Astrocyte (in vitro differentiated cells and primary cell): ENCODE measurements around the gene ALDH1A3.

Experiments
- EZH2 ChIP-seq: IDR thresholded peaks from 2 replicates; pipeline ENCODE4 v1.6.1; 2012; ENCODE audit warnings: mild to moderate bottlenecking, low read length, inconsistent platforms; ENCODE audit not compliant: insufficient read depth
- TF ChIP-seq, protein P1 (sequence below): IDR thresholded peaks from 2 replicates; pipeline ENCODE4 v1.5.1; 2011; ENCODE audit warnings: low read depth, mild to moderate bottlenecking, inconsistent platforms, low read length, moderate library complexity; ENCODE audit not compliant: insufficient read depth

DNA sequence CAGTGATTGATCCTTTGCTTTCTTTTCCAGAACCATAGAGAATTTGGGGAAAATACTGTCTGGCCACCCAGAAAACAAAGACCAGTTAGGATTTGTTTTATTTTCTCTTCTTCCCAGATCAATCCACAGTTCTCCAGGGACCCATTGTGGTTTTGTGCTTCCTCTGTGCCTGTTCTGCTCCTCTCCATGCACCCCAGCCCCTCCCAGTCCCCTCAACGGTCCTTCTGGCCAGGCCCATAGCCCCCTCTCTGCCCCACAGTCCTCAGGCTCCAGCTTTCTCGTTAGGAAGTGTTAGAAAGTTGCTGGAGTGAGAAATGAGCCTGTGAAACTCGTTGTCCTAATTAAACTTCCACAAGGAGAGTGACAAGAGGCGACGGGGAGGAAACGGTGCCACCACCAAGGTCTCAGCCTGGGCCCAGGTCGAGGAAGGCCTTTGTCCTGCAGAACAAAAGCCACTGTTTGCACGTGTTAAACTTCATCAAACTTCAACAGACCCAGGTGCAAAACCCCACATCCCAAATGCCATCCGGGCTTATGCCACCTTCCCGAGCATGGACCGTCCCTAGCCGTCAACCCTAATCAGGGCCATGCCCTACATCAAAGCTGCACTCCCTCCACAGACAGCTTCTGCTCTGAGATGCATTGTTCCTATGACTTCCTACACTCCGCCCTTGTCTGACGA lies 18.7 kb upstream of the ALDH1A3 start:
- TF ChIP-seq, protein P1, sequence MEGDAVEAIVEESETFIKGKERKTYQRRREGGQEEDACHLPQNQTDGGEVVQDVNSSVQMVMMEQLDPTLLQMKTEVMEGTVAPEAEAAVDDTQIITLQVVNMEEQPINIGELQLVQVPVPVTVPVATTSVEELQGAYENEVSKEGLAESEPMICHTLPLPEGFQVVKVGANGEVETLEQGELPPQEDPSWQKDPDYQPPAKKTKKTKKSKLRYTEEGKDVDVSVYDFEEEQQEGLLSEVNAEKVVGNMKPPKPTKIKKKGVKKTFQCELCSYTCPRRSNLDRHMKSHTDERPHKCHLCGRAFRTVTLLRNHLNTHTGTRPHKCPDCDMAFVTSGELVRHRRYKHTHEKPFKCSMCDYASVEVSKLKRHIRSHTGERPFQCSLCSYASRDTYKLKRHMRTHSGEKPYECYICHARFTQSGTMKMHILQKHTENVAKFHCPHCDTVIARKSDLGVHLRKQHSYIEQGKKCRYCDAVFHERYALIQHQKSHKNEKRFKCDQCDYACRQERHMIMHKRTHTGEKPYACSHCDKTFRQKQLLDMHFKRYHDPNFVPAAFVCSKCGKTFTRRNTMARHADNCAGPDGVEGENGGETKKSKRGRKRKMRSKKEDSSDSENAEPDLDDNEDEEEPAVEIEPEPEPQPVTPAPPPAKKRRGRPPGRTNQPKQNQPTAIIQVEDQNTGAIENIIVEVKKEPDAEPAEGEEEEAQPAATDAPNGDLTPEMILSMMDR: no peak
- TF ChIP-seq EZH2: no peak
